Adipose tissue (tissue), 3 donors: ENCODE data around the gene AMBN. TPM values are rescaled to one million over a fixed set of nuclear protein-coding genes. Genes with fewer than 3 reads are reported as not detected.

Experiments used
- H3K27ac ChIP-seq: one replicate; pipeline ENCODE4 v1.5.1; 2013; ENCODE audit warnings: low read depth, low read length
- WGBS, 3 donors: extraction: QIAGEN DNeasy Blood & Tissue Kit; methylation state at CpG; one replicate each; pipeline ENCODE4 v1.1.7; 2013; 5-methylcytosine and 5-hydroxymethylcytosine counted together
- polyA plus RNA-seq, 3 donors: library from polyadenylated mRNA; stranded (reverse); fragments of 200-250 nt; gene quantifications; one replicate each; pipeline ENCODE4 v1.2.3, GENCODE V29; 2013
- donor health status: healthy with polysubstance abuse.
- donor health status: Bipolar disorder and iron deficiency.
- donor health status: healthy.

Gene AMBN
- under 1 TPM in 1 of 3 donors, not detected in 2; 0.12 TPM for polyA plus RNA-seq

GRCh38 chr4:70591955-70592582, at the start of gene AMBN:
AMBN (plus strand) TSS chr4:70592256; CDS start chr4:70592359, 103 bp downstream.
- no peak within 1 kb of the TSS for H3K27ac ChIP-seq
- 60 to 81% (median 75%) methylated on average over 5 of the region's 5 CpGs for WGBS, 3 donors

GRCh38 chr4:70544279-70544868, 47.7 kb upstream of the AMBN start:
- H3K27ac ChIP-seq = no peak overlapping the region

- no peak overlapping the region for H3K27ac ChIP-seq
- WGBS, 3 donors = 0 to 46% (median 32%) methylated on average over 1 of the region's 1 CpG
Measured at GRCh38 chr4:70556856-70557255, 35.2 kb upstream of the AMBN start.

GRCh38 chr4:70559211-70559830, 32.7 kb upstream of the AMBN start:
- WGBS, 3 donors = 28 to 31% (median 28%) methylated on average over 2 of the region's 2 CpGs
- no peak overlapping the region for H3K27ac ChIP-seq

GRCh38 chr4:70559924-70560323, 32.1 kb upstream of the AMBN start:
- no peak overlapping the region for H3K27ac ChIP-seq
- WGBS, 3 donors = 94 to 98% (median 96%) methylated on average over 1 of the region's 1 CpG

- no peak overlapping the region for H3K27ac ChIP-seq
- 27 to 77% (median 67%) methylated on average over 8 of the region's 8 CpGs for WGBS, 3 donors
Measured at GRCh38 chr4:70564033-70564432, 28.0 kb upstream of the AMBN start.

GRCh38 chr4:70570796-70571195, 21.3 kb upstream of the AMBN start:
- 72 to 89% (median 88%) methylated on average over 2 of the region's 2 CpGs for WGBS, 3 donors
- H3K27ac ChIP-seq = no peak overlapping the region

GRCh38 chr4:70571772-70572171, 20.3 kb upstream of the AMBN start:
- H3K27ac ChIP-seq = no peak overlapping the region
- WGBS, 3 donors = 39 to 57% (median 48%) methylated on average over 2 of the region's 2 CpGs

- no peak overlapping the region for H3K27ac ChIP-seq
Measured at GRCh38 chr4:70575964-70576363, 16.1 kb upstream of the AMBN start.

- 53 to 66% (median 58%) methylated on average over 6 of the region's 6 CpGs for WGBS, 3 donors
- no peak overlapping the region for H3K27ac ChIP-seq
Measured at GRCh38 chr4:70577220-70577927, 14.7 kb upstream of the AMBN start.

- H3K27ac ChIP-seq = no peak overlapping the region
- WGBS, 3 donors = 70 to 97% (median 95%) methylated on average over 2 of the region's 2 CpGs
Measured at GRCh38 chr4:70581980-70582379, 10.1 kb upstream of the AMBN start.

- WGBS, 3 donors = 42 to 80% (median 69%) methylated on average over 9 of the region's 9 CpGs
- no peak overlapping the region for H3K27ac ChIP-seq
Measured at GRCh38 chr4:70583952-70584834, 7.9 kb upstream of the AMBN start.

GRCh38 chr4:70586841-70587240, 5.2 kb upstream of the AMBN start:
- no peak overlapping the region for H3K27ac ChIP-seq
- 51 to 76% (median 72%) methylated on average over 2 of the region's 2 CpGs for WGBS, 3 donors

GRCh38 chr4:70589785-70590184, 2.3 kb upstream of the AMBN start:
- no peak overlapping the region for H3K27ac ChIP-seq

- H3K27ac ChIP-seq = no peak overlapping the region
Measured at GRCh38 chr4:70594196-70594595, 2.1 kb downstream of the AMBN start.

GRCh38 chr4:70600305-70600704, 8.2 kb downstream of the AMBN start:
- 76 to 85% (median 78%) methylated on average over 3 of the region's 3 CpGs for WGBS, 3 donors
- H3K27ac ChIP-seq = no peak overlapping the region

GRCh38 chr4:70600977-70601376, 8.9 kb downstream of the AMBN start:
- WGBS, 3 donors = 71 to 75% (median 73%) methylated on average over 5 of the region's 5 CpGs
- no peak overlapping the region for H3K27ac ChIP-seq

- WGBS, 3 donors = 26 to 30% (median 28%) methylated on average over 5 of the region's 5 CpGs
- H3K27ac ChIP-seq = no peak overlapping the region
Measured at GRCh38 chr4:70601422-70602039, 9.5 kb downstream of the AMBN start.
